Hepatocyte (in vitro differentiated cells): ENCODE data around the gene RIMBP2. TPM values are rescaled to one million over a fixed set of nuclear protein-coding genes. Genes with fewer than 3 reads are reported as not detected.

ENCODE experiments used
- DNase-seq: peaks from one replicate; pipeline ENCODE4 v3.0.0-alpha.2; 2016; ENCODE audit warnings: low spot score
- H2AFZ ChIP-seq: fragments of 200-600 bp; sonication (generic); 2 replicates; pipeline ENCODE4 v1.6.0; 2016; ENCODE audit warnings: antibody characterized with exemption, mild to moderate bottlenecking
- H3K27ac ChIP-seq: fragments of 200-600 bp; sonication (generic); 2 replicates; pipeline ENCODE4 v1.5.1; 2016; ENCODE audit warnings: mild to moderate bottlenecking
- H3K27me3 ChIP-seq: fragments of 200-600 bp; sonication (generic); 2 replicates; pipeline ENCODE4 v1.6.1; 2016
- H3K36me3 ChIP-seq: fragments of 200-600 bp; sonication (generic); replicated peaks from 2 replicates; pipeline ENCODE4 v1.5.1; 2016; ENCODE audit warnings: low read depth; ENCODE audit not compliant: insufficient read depth
- H3K4me1 ChIP-seq: fragments of 200-600 bp; sonication (generic); 2 replicates; pipeline ENCODE4 v1.5.1; 2016; ENCODE audit warnings: mild to moderate bottlenecking, moderate library complexity; ENCODE audit not compliant: insufficient read depth
- H3K4me2 ChIP-seq: fragments of 200-600 bp; sonication (generic); 2 replicates; pipeline ENCODE4 v1.6.0; 2016
- H3K4me3 ChIP-seq: fragments of 200-600 bp; sonication (generic); 2 replicates; pipeline ENCODE4 v1.5.1; 2016; ENCODE audit warnings: mild to moderate bottlenecking
- H3K79me2 ChIP-seq: fragments of 200-600 bp; sonication (generic); 2 replicates; pipeline ENCODE4 v1.6.0; 2017; ENCODE audit warnings: mild to moderate bottlenecking
- H3K9me2 ChIP-seq: fragments of 200-600 bp; sonication (generic); replicated peaks from 2 replicates; pipeline ENCODE4 v1.6.0; 2017; ENCODE audit warnings: mild to moderate bottlenecking; ENCODE audit not compliant: insufficient read depth
- H3K9me3 ChIP-seq: fragments of 200-600 bp; sonication (generic); 2 replicates; pipeline ENCODE4 v1.5.1; 2016; ENCODE audit warnings: low read depth, mild to moderate bottlenecking
- H4K20me1 ChIP-seq: fragments of 200-600 bp; sonication (generic); 2 replicates; pipeline ENCODE4 v1.6.0; 2016; ENCODE audit warnings: mild to moderate bottlenecking; ENCODE audit not compliant: insufficient read depth, poor library complexity, severe bottlenecking
- EZH2 ChIP-seq: fragments of 200-600 bp; sonication (generic); IDR thresholded peaks from 2 replicates; pipeline ENCODE4 v1.6.1; 2016; ENCODE audit warnings: antibody characterized with exemption, mild to moderate bottlenecking, borderline replicate concordance
- EZH2phosphoT487 ChIP-seq: fragments of 200-600 bp; sonication (generic); IDR thresholded peaks from one replicate; pipeline ENCODE4 v1.6.1; 2018; ENCODE audit warnings: antibody characterized with exemption, mild to moderate bottlenecking, low read depth, moderate library complexity; ENCODE audit not compliant: unreplicated experiment, severe bottlenecking
- WGBS: methylation state at CpG from one replicate; pipeline ENCODE4 v1.1.6; 2016; ENCODE audit warnings: low lambda C conversion rate; ENCODE audit errors: missing lambda C conversion rate; 5-methylcytosine and 5-hydroxymethylcytosine counted together
- polyA plus RNA-seq: library from polyadenylated mRNA; unstranded; fragments of >200 nt; fragmentation: Nextera tagmentation; extraction: Ambion mirVana; gene quantifications from 2 replicates; pipeline ENCODE4 v1.2.1, GENCODE V29; 2016
- total RNA-seq: library from RNA; depleted of rRNA; stranded (reverse); fragments of >200 nt; gene quantifications from 2 replicates; pipeline ENCODE4 v1.2.3, GENCODE V29; 2014
- TF ChIP-seq, protein P1 (sequence below): fragments of 200-600 bp; sonication (generic); IDR thresholded peaks from 2 replicates; pipeline ENCODE4 v1.5.1; 2016; ENCODE audit warnings: antibody characterized with exemption, mild to moderate bottlenecking; ENCODE audit not compliant: poor library complexity

Gene RIMBP2
- total and polyA plus RNA-seq, 2 experiments from 2014 or later = 2.5 to 4.4 TPM

DNA sequence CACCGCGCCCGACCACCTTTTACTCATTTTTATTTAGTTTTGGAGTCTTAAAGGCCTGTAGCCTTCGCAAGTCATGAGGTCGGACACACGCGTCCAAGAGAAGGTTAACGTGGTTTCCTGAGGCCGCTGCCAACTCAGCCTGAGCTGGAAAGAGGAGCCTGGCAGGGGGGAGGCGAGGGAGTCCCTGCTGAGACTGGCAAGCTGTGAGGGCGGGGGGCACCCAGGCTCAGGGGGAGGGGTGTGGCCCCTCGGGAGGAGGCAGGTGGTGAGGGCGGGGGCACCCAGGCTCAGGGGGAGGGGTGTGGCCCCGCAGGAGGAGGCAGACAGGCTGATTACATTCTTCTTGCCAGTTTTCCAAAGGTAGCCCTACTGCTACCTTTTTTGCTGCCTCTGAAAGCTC lies 235.2 kb downstream of the RIMBP2 start:
- DNase-seq = no peak
- 88% methylated on average over 11 of the region's 14 CpGs for WGBS

DNA sequence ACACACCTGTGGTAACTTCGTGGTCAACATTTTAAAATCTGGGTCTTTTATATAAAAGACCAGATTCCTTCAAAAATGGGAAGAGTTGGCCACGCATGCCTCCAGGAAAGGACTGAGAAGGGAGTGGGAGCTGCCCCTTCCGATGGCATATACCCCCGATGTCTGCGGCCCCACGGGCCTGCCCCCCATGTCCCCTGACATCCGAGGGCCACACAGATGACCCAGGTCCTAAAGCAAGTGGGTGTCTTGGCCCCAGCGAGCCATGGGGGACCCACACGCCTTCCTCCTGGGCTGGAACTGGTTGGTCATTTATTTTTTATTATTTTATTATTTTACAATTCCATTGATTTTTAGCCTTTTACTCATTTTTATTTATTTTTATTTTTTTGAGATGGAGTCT lies 235.9 kb downstream of the RIMBP2 start:
- 91% methylated on average over 9 of the region's 9 CpGs for WGBS
- Histone ChIP-seq H3K36me3 (no peaks in the 10 kb centered on the region), H3K4me2 (no peak overlapping the region), H4K20me1 (no peaks in the 10 kb centered on the region), H3K27ac (no peak overlapping the region), H3K9me3 (no peaks in the 10 kb centered on the region), H3K9me2 (no peaks in the 10 kb centered on the region), H3K4me3 (no peak overlapping the region), H3K27me3 (no peaks in the 10 kb centered on the region), H3K4me1 (no peaks in the 10 kb centered on the region), H2AFZ (no peak overlapping the region), H3K79me2 (no peaks in the 10 kb centered on the region)
- TF ChIP-seq EZH2phosphoT487 (no peak), EZH2 (no peak)
- TF ChIP-seq, protein P1, sequence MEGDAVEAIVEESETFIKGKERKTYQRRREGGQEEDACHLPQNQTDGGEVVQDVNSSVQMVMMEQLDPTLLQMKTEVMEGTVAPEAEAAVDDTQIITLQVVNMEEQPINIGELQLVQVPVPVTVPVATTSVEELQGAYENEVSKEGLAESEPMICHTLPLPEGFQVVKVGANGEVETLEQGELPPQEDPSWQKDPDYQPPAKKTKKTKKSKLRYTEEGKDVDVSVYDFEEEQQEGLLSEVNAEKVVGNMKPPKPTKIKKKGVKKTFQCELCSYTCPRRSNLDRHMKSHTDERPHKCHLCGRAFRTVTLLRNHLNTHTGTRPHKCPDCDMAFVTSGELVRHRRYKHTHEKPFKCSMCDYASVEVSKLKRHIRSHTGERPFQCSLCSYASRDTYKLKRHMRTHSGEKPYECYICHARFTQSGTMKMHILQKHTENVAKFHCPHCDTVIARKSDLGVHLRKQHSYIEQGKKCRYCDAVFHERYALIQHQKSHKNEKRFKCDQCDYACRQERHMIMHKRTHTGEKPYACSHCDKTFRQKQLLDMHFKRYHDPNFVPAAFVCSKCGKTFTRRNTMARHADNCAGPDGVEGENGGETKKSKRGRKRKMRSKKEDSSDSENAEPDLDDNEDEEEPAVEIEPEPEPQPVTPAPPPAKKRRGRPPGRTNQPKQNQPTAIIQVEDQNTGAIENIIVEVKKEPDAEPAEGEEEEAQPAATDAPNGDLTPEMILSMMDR = no peak
- no peak for DNase-seq

More for the DNA sequence above, 235.2 kb downstream of the RIMBP2 start:
- TF ChIP-seq EZH2phosphoT487 (no peak), EZH2 (no peak)
- TF ChIP-seq, protein P1 = no peak
- H3K27ac ChIP-seq = no peak overlapping the region
- H3K4me2 ChIP-seq = no peak overlapping the region
- no peak overlapping the region for H2AFZ ChIP-seq
- no peaks in the 10 kb centered on the region for H3K36me3 ChIP-seq
- no peaks in the 10 kb centered on the region for H3K79me2 ChIP-seq
- no peaks in the 10 kb centered on the region for H3K9me3 ChIP-seq
- H3K27me3 ChIP-seq = no peaks in the 10 kb centered on the region
- no peak overlapping the region for H3K4me3 ChIP-seq
- H3K4me1 ChIP-seq = no peaks in the 10 kb centered on the region
- no peaks in the 10 kb centered on the region for H3K9me2 ChIP-seq
- H4K20me1 ChIP-seq = no peaks in the 10 kb centered on the region

DNA sequence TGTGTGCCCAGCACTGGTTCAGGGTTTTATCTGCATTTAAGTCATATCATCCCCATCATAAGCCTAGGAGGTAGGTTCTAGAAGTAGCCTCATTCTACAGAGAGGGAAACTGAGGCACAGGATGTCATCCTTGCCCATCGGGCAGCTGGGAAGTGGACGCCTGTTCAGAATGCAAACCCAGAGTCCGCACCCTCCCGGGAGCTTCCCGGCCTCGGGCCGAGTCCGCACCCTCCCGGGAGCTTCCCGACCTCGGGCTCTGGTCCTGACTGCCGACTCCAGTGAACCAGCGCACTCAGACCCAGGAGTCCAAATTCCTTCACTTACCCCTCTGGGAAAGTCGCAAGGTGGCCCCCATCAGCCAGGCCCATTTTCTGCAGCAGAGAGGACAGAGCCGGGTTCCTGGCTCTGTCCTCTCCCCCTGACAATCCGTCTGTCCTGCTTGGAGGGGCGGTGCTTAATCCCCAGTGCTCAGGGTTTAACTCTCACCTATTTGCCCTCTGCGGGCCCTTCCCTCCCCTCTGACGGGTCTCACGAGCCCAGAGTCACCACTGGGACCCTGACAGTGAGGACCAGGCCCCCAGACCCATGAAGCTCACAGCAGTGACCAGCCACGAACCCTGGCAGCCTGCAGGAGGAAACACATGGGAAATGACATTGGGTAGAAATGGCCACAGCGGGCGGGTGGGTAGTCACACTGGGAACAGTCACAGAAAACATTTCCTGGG lies 236.5 kb downstream of the RIMBP2 start:
- Histone ChIP-seq H3K4me1 (no peaks in the 10 kb centered on the region), H4K20me1 (no peaks in the 10 kb centered on the region), H3K27ac (no peak overlapping the region), H3K27me3 (no peaks in the 10 kb centered on the region), H2AFZ (no peak overlapping the region), H3K79me2 (no peaks in the 10 kb centered on the region), H3K36me3 (no peaks in the 10 kb centered on the region), H3K4me2 (no peak overlapping the region), H3K4me3 (no peak overlapping the region), H3K9me3 (no peaks in the 10 kb centered on the region), H3K9me2 (no peaks in the 10 kb centered on the region)
- TF ChIP-seq EZH2 (no peak), EZH2phosphoT487 (no peak)
- TF ChIP-seq, protein P1 = no peak
- no peak for DNase-seq
- WGBS = 81% methylated on average over 23 of the region's 23 CpGs
